Pancreas (tissue), 10 donors: ENCODE results near the gene ORM1. TPM values are rescaled to one million over a fixed set of nuclear protein-coding genes. Genes with fewer than 3 reads are reported as not detected.

ENCODE experiments used
- ATAC-seq, 4 donors: fragments of 200-7000 bp; cut with Tn5 transposase; one replicate each; pipeline versions ENCODE4 v1.8.0 to v1.9.1; 2020; ENCODE audit warnings: mild to moderate bottlenecking in 4 of 4, moderate library complexity in 4 of 4
- DNase-seq, 6 donors: peaks; one replicate each; pipeline ENCODE4 v3.0.0-alpha.2; 2020
- FAIRE-seq: peaks from 2 replicates; lab custom pipeline; 2012; peaks lifted over from hg19 to GRCh38; lab: Jason Lieb, UNC
- H3K27ac ChIP-seq, 4 donors: fragments of 200-600 bp; sonication (generic); 1 replicate in 3 of 4; 2 replicates in 1 of 4; pipeline versions ENCODE4 v1.5.0 to v1.8.0; 2020
- H3K27me3 ChIP-seq, 4 donors: fragments of 200-600 bp; one replicate each; pipeline ENCODE4 v1.8.0; 2021
- H3K36me3 ChIP-seq, 3 donors: fragments of 200-600 bp; sonication (generic) in 1 of 3; one replicate each; pipeline versions ENCODE4 v1.5.0 to v1.8.0; 2020 to 2021
- H3K4me1 ChIP-seq, 3 donors: fragments of 200-600 bp; one replicate each; pipeline ENCODE4 v1.8.0; 2021
- H3K4me3 ChIP-seq, 4 donors: fragments of 200-600 bp; sonication (generic) in 2 of 4; one replicate each; pipeline versions ENCODE4 v1.5.0 to v1.8.0; 2020 to 2021
- H3K9me3 ChIP-seq, 4 donors: fragments of 200-600 bp; one replicate each; pipeline ENCODE4 v1.8.0; 2021
- WGBS, 2 donors: extraction: QIAGEN DNeasy Blood & Tissue Kit; methylation state at CpG; one replicate each; pipeline ENCODE4 v1.1.7; 2013; 5-methylcytosine and 5-hydroxymethylcytosine counted together
- intact Hi-C, 3 donors: fragments of 100-400 bp; cut with DNase I; formaldehyde crosslinking; loops; one replicate each; pipeline versions ENCODE4 v1.11.1 to v1.14.2; 2022
- polyA plus RNA-seq, 2 donors: library from polyadenylated mRNA; stranded (reverse); fragments of 200-250 nt; gene quantifications; one replicate each; pipeline ENCODE4 v1.2.3, GENCODE V29; 2013
- total RNA-seq, 6 donors: library from RNA; stranded (reverse); fragmentation: NEBNext Ultra II Directional in 4 of 6; extraction: Animal tissue kit (Norgen Biotek cat#: 25700) in 4 of 6; gene quantifications; one replicate each; pipeline versions ENCODE4 v1.2.1 to v1.2.4, GENCODE V29; 2021 to 2023
- TF ChIP-seq, protein P1 (sequence below), 4 donors: fragments of 200-600 bp; sonication (generic) in 3 of 4; IDR thresholded peaks; one replicate each; pipeline versions ENCODE4 v1.5.0 to v1.8.0; 2021; ENCODE audit warnings: antibody characterized with exemption in 4 of 4
- donor health status: healthy with polysubstance abuse.
- donor health status: DM: no; HTN: no; CAD: no; lungs with moderate emphysema.
- donor health status: DM: no; HTN: no; CAD: no.
- donor health status: control.
- donor health status: control.
- donor health status: Bipolar disorder and iron deficiency.
- donor health status: DM: yes; HTN: yes; CAD: no.
- donor health status: DM: no; HTN: no; CAD: no.
- donor health status: DM: no; HTN: no; CAD: no.
- donor health status: DM: yes; HTN: yes; CAD: no.

Gene ORM1
- total and polyA plus RNA-seq, 8 donors = 0.38 to 10.2 (median 0.92) TPM; not detected in 3

DNA sequence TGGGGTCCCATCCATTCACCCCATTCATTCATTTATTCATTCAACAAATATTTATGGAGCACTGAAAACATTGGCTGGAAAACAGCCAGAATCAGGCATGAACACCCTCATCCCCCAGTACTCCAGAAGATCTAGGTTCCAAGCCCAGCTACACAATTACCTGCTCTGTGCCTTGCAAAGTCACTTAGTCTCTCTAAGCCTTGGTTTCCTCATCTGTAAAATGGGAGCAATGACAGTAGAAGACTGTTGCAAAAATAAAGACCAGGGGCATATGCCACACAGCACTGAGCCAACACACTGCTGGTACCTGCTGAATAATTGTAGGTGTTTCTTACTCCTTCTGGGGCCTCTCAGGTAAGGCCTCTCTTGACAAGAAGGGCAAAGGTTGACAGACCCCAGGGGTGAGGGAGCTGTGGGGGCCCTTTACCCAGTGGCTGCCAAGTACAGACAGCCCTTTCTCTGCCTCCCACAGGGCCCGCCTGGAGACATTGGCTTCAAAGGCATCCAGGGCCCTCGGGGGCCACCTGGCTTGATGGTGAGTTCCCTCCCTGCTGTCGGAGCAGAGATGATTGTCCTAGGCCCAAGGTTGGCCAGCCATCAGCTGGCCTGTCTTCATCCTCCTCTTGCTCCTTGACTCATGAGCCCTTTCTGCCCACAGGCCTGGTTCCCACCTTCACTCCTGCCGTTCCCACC is 22.6 kb upstream of the ORM1 start:
- TF ChIP-seq, protein P1, sequence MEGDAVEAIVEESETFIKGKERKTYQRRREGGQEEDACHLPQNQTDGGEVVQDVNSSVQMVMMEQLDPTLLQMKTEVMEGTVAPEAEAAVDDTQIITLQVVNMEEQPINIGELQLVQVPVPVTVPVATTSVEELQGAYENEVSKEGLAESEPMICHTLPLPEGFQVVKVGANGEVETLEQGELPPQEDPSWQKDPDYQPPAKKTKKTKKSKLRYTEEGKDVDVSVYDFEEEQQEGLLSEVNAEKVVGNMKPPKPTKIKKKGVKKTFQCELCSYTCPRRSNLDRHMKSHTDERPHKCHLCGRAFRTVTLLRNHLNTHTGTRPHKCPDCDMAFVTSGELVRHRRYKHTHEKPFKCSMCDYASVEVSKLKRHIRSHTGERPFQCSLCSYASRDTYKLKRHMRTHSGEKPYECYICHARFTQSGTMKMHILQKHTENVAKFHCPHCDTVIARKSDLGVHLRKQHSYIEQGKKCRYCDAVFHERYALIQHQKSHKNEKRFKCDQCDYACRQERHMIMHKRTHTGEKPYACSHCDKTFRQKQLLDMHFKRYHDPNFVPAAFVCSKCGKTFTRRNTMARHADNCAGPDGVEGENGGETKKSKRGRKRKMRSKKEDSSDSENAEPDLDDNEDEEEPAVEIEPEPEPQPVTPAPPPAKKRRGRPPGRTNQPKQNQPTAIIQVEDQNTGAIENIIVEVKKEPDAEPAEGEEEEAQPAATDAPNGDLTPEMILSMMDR (IDR thresholded peaks at IDR 0.05) = no peak
- 93 to 100% methylated on average over 4 of the region's 4 CpGs for WGBS, 2 donors
- DNase-seq = peak in 4 of 6 donors; percentile 7 to 55 (median 28)
- Histone ChIP-seq H3K4me1 (no peaks in the 10 kb centered on the region), H3K4me3 (no peak overlapping the region), H3K9me3 (no peaks in the 10 kb centered on the region), H3K27me3 (no peaks in the 10 kb centered on the region), H3K36me3 (peaks cover 0 to 6% (median 0%) of the 10 kb centered on the region in 3 donors), H3K27ac (no peak overlapping the region)
- intact Hi-C loops = no loop called here
- ATAC-seq = no peak
- FAIRE-seq = no peak

DNA sequence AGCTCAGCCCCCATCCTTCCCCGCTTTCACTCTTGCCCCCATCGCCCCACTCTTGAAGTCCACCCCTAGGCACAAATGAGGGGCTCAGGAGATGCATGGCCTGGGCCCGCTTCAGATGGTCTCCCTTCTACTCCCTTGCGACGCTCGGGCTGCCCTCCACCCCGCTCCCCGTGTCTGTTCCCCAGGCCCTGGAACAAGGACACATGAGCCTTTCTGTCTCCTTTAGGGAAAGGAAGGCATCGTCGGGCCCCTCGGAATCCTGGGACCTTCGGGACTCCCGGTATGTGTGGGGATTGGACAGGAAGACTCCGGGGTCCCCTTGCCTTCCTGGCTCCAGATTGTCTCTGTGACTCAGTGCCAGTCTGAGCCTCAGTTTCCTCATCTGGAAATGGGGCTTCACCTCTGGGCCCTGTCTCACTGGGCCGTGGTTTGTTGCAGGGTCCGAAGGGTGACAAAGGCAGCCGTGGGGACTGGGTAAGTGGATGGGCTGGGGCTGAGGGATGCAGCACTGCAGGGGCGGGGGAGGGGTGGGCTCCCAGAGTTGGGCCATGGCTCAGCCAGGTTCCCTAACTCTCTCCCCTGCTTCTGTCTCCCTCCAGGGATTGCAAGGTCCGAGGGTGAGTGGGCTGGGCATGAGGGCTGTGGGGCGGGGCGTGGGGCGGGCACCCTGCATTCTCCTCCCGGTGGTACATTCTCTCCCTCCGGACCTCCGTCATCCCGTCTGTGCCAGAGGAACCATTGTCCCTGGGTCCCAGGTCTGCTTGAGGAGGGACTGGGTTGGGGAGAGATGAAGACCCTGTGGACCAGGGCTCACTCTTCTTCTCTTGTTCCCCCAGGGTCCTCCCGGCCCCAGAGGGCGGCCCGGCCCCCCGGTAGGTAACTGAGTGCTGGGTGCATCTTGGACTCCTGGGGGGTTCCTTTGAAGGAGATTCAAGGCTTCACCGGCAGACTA is 21.8 kb upstream of the ORM1 start:
- no peak for FAIRE-seq
- no peak for ATAC-seq
- DNase-seq = peak in 4 of 6 donors; percentile 7 to 57 (median 21)
- intact Hi-C loops = no loop called here
- no peak overlapping the region for H3K27ac ChIP-seq
- TF ChIP-seq, protein P1 (IDR thresholded peaks at IDR 0.05) = no peak
- 92 to 93% methylated on average over 30 to 31 of the region's 31 CpGs for WGBS, 2 donors
- H3K4me1 ChIP-seq = no peaks in the 10 kb centered on the region
- H3K36me3 ChIP-seq = no peaks in the 10 kb centered on the region
- no peak overlapping the region for H3K4me3 ChIP-seq
- H3K9me3 ChIP-seq = no peaks in the 10 kb centered on the region
- no peaks in the 10 kb centered on the region for H3K27me3 ChIP-seq

DNA sequence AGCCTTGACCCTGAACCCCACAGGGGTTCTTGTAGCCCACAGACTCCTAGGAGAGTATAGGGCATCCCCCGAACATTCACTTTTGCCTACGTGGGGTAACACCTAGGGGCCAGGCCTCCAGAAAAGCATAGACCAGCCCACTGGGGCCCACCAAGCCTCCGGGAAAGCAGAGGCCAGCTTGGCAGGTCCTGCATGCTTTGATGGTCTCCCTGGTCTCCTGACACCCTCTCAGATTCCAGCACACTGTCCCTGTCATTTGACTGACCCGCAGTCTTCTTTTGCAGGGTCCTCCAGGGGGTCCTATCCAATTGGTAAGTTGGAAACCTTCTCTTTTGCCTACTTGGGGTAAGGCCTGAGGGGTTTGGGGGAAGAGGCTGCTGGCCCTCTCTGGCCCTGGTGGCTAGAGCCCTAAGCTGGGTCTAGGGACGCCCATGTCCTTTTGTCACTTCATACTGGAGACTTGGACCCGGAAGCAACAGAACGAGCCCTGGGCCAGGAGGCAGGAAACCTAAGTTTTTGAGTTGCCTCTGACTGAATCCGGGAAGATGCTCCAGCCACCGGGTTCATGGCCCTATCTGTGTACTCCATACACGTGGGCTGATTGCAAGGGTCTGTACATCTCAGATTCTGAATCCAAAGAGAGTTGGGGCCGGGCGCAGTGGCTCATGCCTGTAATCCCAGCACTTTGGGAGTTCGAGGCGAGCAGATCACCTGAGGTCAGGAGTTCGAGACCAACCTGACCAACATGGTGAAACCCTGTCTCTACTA is 20.9 kb upstream of the ORM1 start:
- H3K36me3 ChIP-seq = no peaks in the 10 kb centered on the region
- H3K9me3 ChIP-seq = no peaks in the 10 kb centered on the region
- intact Hi-C loops = no loop called here
- TF ChIP-seq, protein P1 (IDR thresholded peaks at IDR 0.05) = no peak
- no peaks in the 10 kb centered on the region for H3K27me3 ChIP-seq
- DNase-seq (peak in 1 of 6 donors; percentile 4), ATAC-seq (no peak), FAIRE-seq (no peak)
- 81 to 88% methylated on average over 15 of the region's 15 CpGs for WGBS, 2 donors
- H3K27ac ChIP-seq = no peak overlapping the region
- no peak overlapping the region for H3K4me3 ChIP-seq
- no peaks in the 10 kb centered on the region for H3K4me1 ChIP-seq

DNA sequence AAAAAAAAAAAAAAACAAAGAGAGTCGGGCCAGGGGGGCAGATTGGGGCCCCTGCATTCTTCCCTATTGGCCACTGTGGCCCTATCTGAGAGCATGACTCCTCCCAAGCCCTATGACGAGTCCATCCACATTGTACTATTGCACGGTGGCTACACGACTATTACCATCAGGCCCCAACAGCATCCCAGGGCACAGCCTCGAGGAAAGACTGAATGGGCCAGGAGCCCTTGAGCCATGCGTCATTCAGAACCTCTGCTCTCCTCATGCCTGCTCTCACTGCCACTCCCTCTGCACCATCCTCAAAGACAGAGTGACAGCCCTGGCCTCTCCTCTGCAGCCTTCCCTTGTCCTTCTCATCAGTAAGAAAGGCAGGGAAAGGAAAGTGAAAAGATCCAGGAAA is 20.2 kb upstream of the ORM1 start:
- Histone ChIP-seq H3K27me3 (no peaks in the 10 kb centered on the region), H3K27ac (no peak overlapping the region), H3K9me3 (no peaks in the 10 kb centered on the region), H3K4me3 (no peak overlapping the region), H3K36me3 (no peaks in the 10 kb centered on the region), H3K4me1 (no peaks in the 10 kb centered on the region)
- 78 to 89% methylated on average over 6 of the region's 6 CpGs for WGBS, 2 donors
- peak in 2 of 6 donors; percentile 3 to 4 for DNase-seq
- FAIRE-seq = no peak
- ATAC-seq = no peak
- TF ChIP-seq, protein P1 (IDR thresholded peaks at IDR 0.05) = no peak
- intact Hi-C loops = no loop called here
